ENCODE results near the gene TBL2. TPM values are rescaled to one million over a fixed set of nuclear protein-coding genes. Genes with fewer than 3 reads are reported as not detected.
"Not testable (repeated sequence)": the region's sequence is repeated elsewhere in the genome, so short reads cannot be mapped to it uniquely, and the experiment has no call there.

TBL2 gene
- total RNA-seq, 2 experiments from 2014 or later, result 23.0 to 25.3 TPM

DNA sequence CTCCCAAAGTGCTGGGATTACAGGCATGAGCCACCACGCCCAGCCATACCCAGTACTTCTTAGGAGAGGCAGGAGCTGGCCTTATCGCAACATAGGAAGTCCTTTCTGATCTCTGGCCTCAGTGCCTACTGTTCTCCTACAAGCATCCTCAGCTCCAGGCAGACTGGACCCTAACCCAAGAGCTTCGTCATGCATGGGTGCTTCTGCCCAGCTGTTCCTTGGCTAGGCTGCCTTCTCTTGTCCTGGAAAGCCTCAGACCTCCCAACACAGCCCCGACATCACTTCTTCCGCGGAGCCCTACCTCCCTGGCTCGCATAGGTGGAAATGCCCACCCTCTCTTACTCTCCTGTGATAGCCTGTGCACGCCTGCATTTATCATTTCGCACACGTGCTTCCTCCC is 36.7 kb downstream of the TBL2 start:
- Mint-ChIP-seq H3K9me3 (no peaks in the 10 kb centered on the region), H3K36me3 (peaks cover 45% of the 10 kb centered on the region), H3K27me3 (no peaks in the 10 kb centered on the region), H3K4me3 (no peak overlapping the region), H3K27ac (no peak overlapping the region), H3K4me1 (ENCODE audit: low read depth) (peaks cover 6% of the 10 kb centered on the region)
- intact Hi-C loops (cut with micrococcal nuclease), result no loop called here
- CTCF ChIA-PET, result interaction anchor here (0.9 kb wide), 1 partner anchor 65 kb away, joined by 3 read pairs; no protein-coding TSS in a partner anchor
- POLR2A ChIA-PET, result no interaction called here
- DNase-seq, result no peak

DNA sequence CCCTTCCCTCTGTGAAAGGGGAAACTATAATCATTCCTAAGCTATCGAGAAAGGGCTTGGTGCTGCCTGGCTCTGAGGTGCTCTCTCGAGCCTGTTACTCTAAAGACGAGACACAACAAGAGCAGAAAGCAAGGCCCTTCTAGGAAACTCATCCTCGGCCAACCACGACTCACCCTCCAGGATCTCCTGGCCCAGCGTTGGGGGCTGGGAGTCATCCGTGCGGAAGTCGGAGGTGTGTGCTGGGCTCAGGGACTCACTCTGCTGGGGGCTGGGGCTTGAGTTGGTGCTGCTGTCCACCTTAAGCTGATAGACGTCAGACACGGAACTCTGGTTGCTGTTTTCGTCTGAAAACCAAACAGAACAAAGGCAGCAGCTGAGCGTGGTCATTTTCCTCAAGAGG is 38.7 kb downstream of the TBL2 start:
- peaks cover 2% of the 10 kb centered on the region for H3K4me1 Mint-ChIP-seq (ENCODE audit: low read depth)
- CTCF ChIA-PET, result no interaction called here
- no peak overlapping the region for H3K4me3 Mint-ChIP-seq
- no peaks in the 10 kb centered on the region for H3K9me3 Mint-ChIP-seq
- DNase-seq, result no peak
- POLR2A ChIA-PET, result interaction anchor here (0.7 kb wide), 1 partner anchor 39 kb away, joined by 5 read pairs; no protein-coding TSS in a partner anchor
- peaks cover 52% of the 10 kb centered on the region for H3K36me3 Mint-ChIP-seq
- no peak overlapping the region for H3K27ac Mint-ChIP-seq
- intact Hi-C loops (cut with micrococcal nuclease), result no loop called here
- no peaks in the 10 kb centered on the region for H3K27me3 Mint-ChIP-seq

DNA sequence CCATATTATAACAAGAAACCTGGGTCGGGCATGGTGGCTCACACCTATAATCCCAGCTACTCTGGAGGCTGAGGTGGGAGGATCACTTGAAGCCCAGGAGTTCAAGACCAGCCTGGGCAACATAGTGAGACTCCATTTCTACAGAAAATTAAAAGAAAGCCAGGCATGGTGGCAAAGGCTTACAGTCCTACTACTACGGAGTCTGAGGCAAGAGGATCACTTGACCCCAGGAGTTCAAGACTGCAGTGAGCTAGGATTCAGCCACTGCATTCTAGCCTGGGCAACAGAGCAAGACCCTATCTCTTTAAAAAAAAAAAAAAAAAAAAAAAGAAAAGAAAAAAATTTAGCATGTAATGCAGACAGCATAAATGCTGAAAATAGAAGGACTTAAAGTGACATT is 39.9 kb downstream of the TBL2 start:
- H3K4me1 Mint-ChIP-seq (ENCODE audit: low read depth); intact Hi-C loops (cut with micrococcal nuclease); CTCF ChIA-PET; H3K27ac Mint-ChIP-seq; POLR2A ChIA-PET; DNase-seq; H3K27me3 Mint-ChIP-seq; H3K9me3 Mint-ChIP-seq; H3K4me3 Mint-ChIP-seq: not testable (repeated sequence)
- H3K36me3 Mint-ChIP-seq, result peaks cover 50% of the 10 kb centered on the region

DNA sequence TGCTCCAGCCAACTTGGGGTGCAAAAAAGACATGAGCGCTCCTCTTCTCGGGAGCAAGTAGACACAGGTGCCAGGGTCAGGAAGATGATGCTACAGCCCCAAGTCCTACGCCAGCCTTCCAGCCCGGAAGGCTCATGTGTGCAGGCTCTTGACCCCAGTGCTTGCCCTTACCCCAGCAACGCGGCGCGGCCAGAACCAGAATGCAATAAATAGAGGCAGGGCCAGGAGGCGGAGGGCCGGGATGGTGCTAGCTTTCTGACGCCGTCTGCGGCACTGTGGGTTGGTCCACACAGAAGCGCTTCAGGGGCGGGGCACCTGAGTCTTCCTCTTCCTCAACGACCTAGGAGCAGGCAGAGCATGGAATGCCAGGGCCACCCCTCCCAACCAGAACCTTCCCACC is 41.3 kb downstream of the TBL2 start:
- H3K9me3 Mint-ChIP-seq, result no peaks in the 10 kb centered on the region
- no peaks in the 10 kb centered on the region for H3K27me3 Mint-ChIP-seq
- no peak for DNase-seq
- no peak overlapping the region for H3K27ac Mint-ChIP-seq
- intact Hi-C loops (cut with micrococcal nuclease), result no loop called here
- POLR2A ChIA-PET, result no interaction called here
- no peak overlapping the region for H3K4me3 Mint-ChIP-seq
- peaks cover 2% of the 10 kb centered on the region for H3K4me1 Mint-ChIP-seq (ENCODE audit: low read depth)
- peaks cover 42% of the 10 kb centered on the region for H3K36me3 Mint-ChIP-seq
- CTCF ChIA-PET, result no interaction called here

DNA sequence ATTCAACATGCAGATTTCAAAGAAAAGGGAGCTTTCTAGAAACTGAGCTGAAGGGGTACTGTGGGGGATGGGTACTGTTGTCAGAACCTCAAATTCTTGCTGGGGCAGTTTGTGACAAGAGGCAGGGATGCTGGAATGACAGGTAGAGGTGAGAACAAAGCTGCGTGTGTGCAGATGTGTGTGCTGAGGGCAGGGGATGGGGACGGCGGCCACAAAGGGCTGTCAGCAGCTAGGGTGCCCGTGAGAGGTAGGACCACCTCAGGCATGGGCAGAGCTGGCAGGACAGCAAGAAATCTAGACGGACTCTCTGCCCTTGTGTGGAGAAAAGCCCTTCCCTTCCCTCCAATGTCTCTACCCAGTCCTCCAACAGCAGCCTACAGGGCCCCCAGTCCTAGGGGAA is 41.9 kb downstream of the TBL2 start:
- Mint-ChIP-seq H3K27me3 (no peaks in the 10 kb centered on the region), H3K27ac (no peak overlapping the region), H3K4me3 (no peak overlapping the region), H3K36me3 (peaks cover 38% of the 10 kb centered on the region), H3K9me3 (no peaks in the 10 kb centered on the region), H3K4me1 (ENCODE audit: low read depth) (no peaks in the 10 kb centered on the region)
- ChIA-PET CTCF (no interaction called here), POLR2A (no interaction called here)
- no peak for DNase-seq
- intact Hi-C loops (cut with micrococcal nuclease), result no loop called here

DNA sequence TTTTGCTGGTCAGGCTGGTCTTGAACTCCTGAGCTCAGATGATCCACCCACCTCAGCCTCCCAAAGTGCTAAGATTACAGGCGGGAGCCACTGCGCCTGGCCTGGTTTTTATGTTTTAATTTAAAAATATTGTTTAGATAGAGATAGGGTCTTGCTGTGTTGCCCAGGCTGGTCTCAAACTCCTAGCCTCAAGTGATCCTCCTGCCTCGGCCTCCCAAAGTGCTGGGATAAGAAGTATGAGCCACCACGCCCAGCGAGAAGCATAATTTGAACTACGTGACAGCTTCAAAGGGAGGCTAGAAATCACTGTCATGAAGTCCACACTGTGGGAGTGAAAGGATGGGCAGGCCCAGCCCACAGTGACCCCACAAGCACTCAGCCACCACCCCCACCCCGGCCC is 42.5 kb downstream of the TBL2 start:
- CTCF ChIA-PET; intact Hi-C loops (cut with micrococcal nuclease): not testable (repeated sequence)
- peaks cover 35% of the 10 kb centered on the region for H3K36me3 Mint-ChIP-seq

DNA sequence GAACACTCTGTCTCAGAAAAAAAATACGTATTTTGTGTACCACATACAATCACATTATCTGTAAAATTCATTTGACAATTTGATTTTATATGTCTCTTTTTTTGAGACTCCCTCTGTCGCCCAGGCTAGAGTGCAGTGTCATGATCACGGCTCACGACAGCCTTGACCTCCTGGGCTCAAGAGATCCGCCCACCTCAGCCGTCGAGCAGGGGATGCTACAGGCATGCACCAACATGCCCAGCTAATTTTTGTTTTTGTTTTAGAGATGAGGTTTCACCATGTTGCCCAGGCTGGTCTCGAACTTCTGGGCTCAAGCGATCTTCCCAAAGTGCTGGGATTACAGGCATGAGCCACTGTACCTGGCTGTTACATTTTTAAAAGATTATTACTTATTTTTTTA is 44.6 kb downstream of the TBL2 start:
- H3K36me3 Mint-ChIP-seq, result peaks cover 22% of the 10 kb centered on the region
- H3K9me3 Mint-ChIP-seq, result no peaks in the 10 kb centered on the region
- no peaks in the 10 kb centered on the region for H3K27me3 Mint-ChIP-seq
- H3K27ac Mint-ChIP-seq, result no peak overlapping the region
- no peak for DNase-seq
- H3K4me1 Mint-ChIP-seq (ENCODE audit: low read depth), result no peaks in the 10 kb centered on the region
- intact Hi-C loops (cut with micrococcal nuclease), result no loop called here
- CTCF ChIA-PET, result no interaction called here
- no peak overlapping the region for H3K4me3 Mint-ChIP-seq
- POLR2A ChIA-PET, result no interaction called here

More for the DNA sequence above, 42.5 kb downstream of the TBL2 start:
- H3K27me3 Mint-ChIP-seq; DNase-seq; H3K4me1 Mint-ChIP-seq (ENCODE audit: low read depth); H3K9me3 Mint-ChIP-seq; H3K4me3 Mint-ChIP-seq; H3K27ac Mint-ChIP-seq; POLR2A ChIA-PET: not testable (repeated sequence)

DNA sequence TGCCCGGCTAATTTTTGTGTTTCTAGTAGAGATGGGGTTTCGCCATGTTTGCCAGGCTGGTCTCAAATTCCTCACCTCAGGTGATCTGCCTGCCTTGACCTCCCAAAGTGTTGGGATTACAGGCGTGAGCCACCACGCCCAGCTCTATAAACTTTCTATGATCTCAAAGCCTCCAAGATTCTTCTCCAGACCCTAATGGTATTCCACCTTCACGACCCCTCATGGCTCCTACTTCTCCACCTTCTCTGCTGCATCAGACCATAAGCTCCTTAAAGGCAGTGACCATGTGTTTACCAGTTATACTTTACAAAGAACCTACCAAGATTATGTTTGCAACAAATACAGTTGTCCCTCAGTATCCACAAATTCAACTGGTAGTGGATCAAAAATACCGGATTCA is 46.2 kb downstream of the TBL2 start:
- peaks cover 12% of the 10 kb centered on the region for H3K36me3 Mint-ChIP-seq
- no peak for DNase-seq
- intact Hi-C loops (cut with micrococcal nuclease), result no loop called here
- CTCF ChIA-PET, result interaction anchor here (1.1 kb wide), 1 partner anchor 10 kb away, joined by 3 read pairs; the partner anchor contains the start of gene BAZ1B
- H3K27me3 Mint-ChIP-seq, result no peaks in the 10 kb centered on the region
- H3K4me1 Mint-ChIP-seq (ENCODE audit: low read depth), result peaks cover 6% of the 10 kb centered on the region
- H3K27ac Mint-ChIP-seq, result no peak overlapping the region
- POLR2A ChIA-PET, result interaction anchor here (2.3 kb wide), 1 partner anchor 10 kb away, joined by 7 read pairs; the partner anchor contains the start of gene BAZ1B
- H3K9me3 Mint-ChIP-seq, result no peaks in the 10 kb centered on the region
- H3K4me3 Mint-ChIP-seq, result no peak overlapping the region

DNA sequence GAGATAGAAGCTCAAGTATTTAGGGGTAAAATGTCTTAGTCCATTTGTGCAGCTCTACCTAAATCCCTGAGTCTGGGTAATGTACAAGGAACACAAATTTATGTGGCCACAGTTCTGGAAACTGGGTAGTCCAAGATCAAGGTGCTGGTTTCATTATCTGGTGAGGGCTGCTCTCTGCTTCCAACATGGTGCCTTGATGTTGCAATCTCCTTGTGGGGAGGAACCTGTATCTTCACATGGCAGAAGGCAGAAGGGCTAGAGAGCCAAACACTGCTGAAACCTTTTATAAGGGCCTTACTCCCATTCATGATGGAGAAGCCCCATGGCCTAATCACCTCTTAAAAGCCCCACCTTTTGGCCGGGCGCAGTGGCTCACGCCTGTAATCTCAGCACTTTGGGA is 47.6 kb downstream of the TBL2 start:
- CTCF ChIA-PET, result no interaction called here
- DNase-seq, result no peak
- H3K4me1 Mint-ChIP-seq (ENCODE audit: low read depth), result peaks cover 12% of the 10 kb centered on the region
- H3K27ac Mint-ChIP-seq, result no peak overlapping the region
- H3K27me3 Mint-ChIP-seq, result no peaks in the 10 kb centered on the region
- no peak overlapping the region for H3K4me3 Mint-ChIP-seq
- POLR2A ChIA-PET, result interaction anchor here (2.3 kb wide), 1 partner anchor 9 kb away, joined by 7 read pairs; the partner anchor contains the start of gene BAZ1B
- no peaks in the 10 kb centered on the region for H3K9me3 Mint-ChIP-seq
- intact Hi-C loops (cut with micrococcal nuclease), result no loop called here
- H3K36me3 Mint-ChIP-seq, result peaks cover 4% of the 10 kb centered on the region

DNA sequence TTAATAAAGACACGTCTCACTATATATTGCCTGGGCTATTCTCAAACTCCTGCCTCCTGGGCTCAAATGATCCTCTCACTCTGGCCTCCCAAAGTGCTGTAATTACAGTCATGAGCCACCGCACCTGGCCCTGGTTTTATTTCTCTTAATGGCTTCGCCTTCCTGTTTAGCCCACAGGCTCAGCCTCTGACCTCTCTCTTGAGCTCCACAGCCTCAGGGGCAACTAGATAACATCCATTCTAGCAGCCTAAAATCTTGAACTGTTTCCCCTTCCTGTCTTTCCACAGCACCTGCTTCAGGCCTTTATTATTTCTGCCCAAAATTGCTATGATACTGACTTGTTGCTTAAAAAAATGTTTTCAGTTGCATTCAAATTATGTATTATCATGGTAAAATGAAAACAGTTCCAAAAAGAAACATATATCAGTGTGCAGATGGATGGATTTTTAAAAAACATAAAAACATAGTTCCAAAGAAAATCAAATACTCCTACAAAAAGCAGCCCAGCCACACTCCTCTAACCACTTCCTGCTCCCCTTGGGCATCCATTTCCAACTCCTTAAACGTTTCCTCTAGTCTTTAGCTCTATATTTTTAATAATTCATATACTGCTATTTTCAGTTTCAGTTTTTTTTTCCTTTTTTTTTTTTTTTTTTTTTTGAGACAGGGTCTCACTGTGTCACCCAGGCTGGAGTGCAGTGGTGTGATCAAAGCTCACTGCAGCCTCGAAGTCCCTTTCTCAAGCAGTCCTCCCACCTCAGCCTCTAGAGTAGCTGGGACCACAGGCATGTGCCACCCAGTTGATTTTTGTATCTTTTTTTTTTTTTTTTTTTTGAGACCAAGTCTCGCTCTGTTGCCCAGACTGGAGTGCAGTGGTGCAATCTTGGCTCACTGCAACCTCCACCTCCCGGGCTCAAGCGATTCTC is 51.2 kb downstream of the TBL2 start:
- Mint-ChIP-seq H3K36me3 (peaks cover under 1% of the 10 kb centered on the region), H3K9me3 (no peaks in the 10 kb centered on the region), H3K4me3 (no peak overlapping the region), H3K4me1 (ENCODE audit: low read depth) (peaks cover 31% of the 10 kb centered on the region), H3K27me3 (no peaks in the 10 kb centered on the region), H3K27ac (peak overlapping the region; percentile 71)
- ChIA-PET POLR2A (no interaction called here), CTCF (no interaction called here)
- intact Hi-C loops (cut with micrococcal nuclease), result loop anchor here (10.0 kb wide), 1 partner anchor 158 kb away; the partner anchor contains the start of genes BUD23 and DNAJC30
- no peak for DNase-seq

DNA sequence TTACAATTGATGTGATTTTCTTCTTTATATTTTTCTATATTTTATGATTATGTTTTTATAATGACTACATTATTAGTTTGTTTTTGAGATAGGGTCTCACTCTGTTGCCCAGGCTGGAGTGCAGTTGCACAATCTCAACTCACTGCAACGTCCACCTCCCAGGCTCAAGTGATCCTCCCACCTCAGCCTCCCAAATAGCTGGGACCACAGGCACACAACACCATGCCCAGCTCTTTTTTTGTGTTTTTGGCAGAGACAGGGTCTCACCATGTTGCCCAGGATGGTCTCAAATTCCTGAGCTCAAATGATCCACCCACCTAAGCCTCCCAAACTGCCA is 52.3 kb downstream of the TBL2 start:
- H3K27ac Mint-ChIP-seq, result peak overlapping the region; percentile 75
- not testable (repeated sequence) for H3K36me3 Mint-ChIP-seq, H3K9me3 Mint-ChIP-seq, DNase-seq, H3K27me3 Mint-ChIP-seq, H3K4me3 Mint-ChIP-seq
- POLR2A ChIA-PET, result interaction anchor here (1.7 kb wide), 1 partner anchor 31 kb away, joined by 5 read pairs; the partner anchor contains the start of gene BCL7B
- CTCF ChIA-PET, result interaction anchor here (1.3 kb wide), 1 partner anchor 74 kb away, joined by 8 read pairs; no protein-coding TSS in a partner anchor
- intact Hi-C loops (cut with micrococcal nuclease), result loop anchor here (10.0 kb wide), 1 partner anchor 159 kb away; the partner anchor contains the start of genes BUD23 and DNAJC30
- peaks cover 31% of the 10 kb centered on the region for H3K4me1 Mint-ChIP-seq (ENCODE audit: low read depth)

DNA sequence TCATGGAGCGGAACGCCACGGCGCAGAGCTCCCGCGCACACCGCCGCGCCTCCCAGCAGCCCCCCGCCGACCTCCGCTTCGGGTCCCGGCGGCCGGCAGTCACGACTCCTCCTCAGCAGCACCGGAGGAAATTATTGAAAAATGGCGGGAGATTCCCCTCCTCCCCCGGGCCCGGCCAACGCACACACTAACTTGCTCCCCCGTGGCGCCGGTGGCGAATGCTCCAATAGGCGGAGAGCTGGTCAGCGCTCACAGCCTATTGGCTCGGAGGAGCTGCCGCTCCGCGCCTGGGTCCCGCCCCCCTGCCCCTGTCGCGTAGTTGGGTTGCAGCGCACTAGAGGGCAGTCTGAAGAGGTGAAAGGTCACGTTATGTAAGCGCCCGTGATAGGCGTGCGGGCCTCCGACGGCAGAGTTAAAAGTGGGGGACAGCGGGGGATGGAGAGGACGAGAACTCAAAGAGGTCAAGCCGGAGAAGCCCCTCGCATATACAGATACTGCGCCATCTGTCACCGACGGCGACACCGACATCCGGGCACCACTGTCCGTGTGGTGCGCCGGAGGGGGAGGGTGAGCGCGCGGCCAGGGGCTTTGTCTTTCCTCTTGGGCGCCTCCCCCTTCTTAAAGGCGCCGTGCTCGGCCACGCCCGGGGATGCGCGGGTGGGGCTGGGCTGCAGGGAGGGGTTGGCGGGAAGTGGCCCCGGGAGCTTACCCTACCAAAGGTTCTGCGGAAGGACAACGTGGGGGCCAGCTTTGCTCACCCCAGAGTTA is 56.1 kb downstream of the TBL2 start, which contains the start of gene BAZ1B:
BAZ1B (minus strand) TSS at position 189 of the 768 bp plus-strand sequence. CDS start 360 bp downstream, outside the sequence.
- POLR2A ChIA-PET, result interaction anchor here (0.9 to 3.7 kb wide), 10 partner anchors 9 to 216 kb away, joined by 3 to 32 read pairs (median 4); partner anchors contain the start of genes ABHD11, BCL7B and TBL2
- CTCF ChIA-PET, result interaction anchor here (0.6 to 1.6 kb wide), 5 partner anchors 9 to 216 kb away, joined by 3 to 8 read pairs (median 3); partner anchors contain the start of genes ABHD11 and TBL2
- Mint-ChIP-seq H3K4me1 (ENCODE audit: low read depth) (peaks cover 52% of the 10 kb centered on the region), H3K36me3 (peaks cover 34% of the 10 kb centered on the region), H3K27me3 (no peaks in the 10 kb centered on the region), H3K27ac (peak within 1 kb of the TSS; percentile 96), H3K9me3 (no peaks in the 10 kb centered on the region), H3K4me3 (peak within 1 kb of the TSS; percentile 90)
- peak; percentile 99 for DNase-seq
- intact Hi-C loops (cut with micrococcal nuclease), result loop anchor here (2.0 to 10.0 kb wide), 2 partner anchors 35 to 163 kb away; partner anchors contain the start of genes BCL7B, BUD23 and DNAJC30
